Glutamatergic neuron (in vitro differentiated cells): ENCODE data around the gene ACAP2. TPM values are rescaled to one million over a fixed set of nuclear protein-coding genes. Genes with fewer than 3 reads are reported as not detected.

Experiments
- DNase-seq: peaks from one replicate; pipeline ENCODE4 v3.0.0; 2022
- H3K27ac Mint-ChIP-seq: one replicate; pipeline ENCODE4 v1.8.0; 2020; ENCODE audit warnings: mild to moderate bottlenecking, mixed read lengths, inconsistent platforms; ENCODE audit not compliant: unreplicated experiment
- H3K27me3 Mint-ChIP-seq: one replicate; pipeline ENCODE4 v1.8.0; 2020; ENCODE audit warnings: mild to moderate bottlenecking, moderate library complexity, mixed read lengths, inconsistent platforms; ENCODE audit not compliant: unreplicated experiment
- H3K36me3 Mint-ChIP-seq: one replicate; pipeline ENCODE4 v1.8.0; 2020; ENCODE audit warnings: mild to moderate bottlenecking, mixed read lengths, inconsistent platforms; ENCODE audit not compliant: unreplicated experiment
- H3K4me1 Mint-ChIP-seq: one replicate; pipeline ENCODE4 v1.8.0; 2020; ENCODE audit warnings: mild to moderate bottlenecking, low read depth, mixed read lengths, inconsistent platforms; ENCODE audit not compliant: unreplicated experiment
- H3K4me3 Mint-ChIP-seq: one replicate; pipeline ENCODE4 v1.8.0; 2020; ENCODE audit warnings: mild to moderate bottlenecking, mixed read lengths, inconsistent platforms; ENCODE audit not compliant: unreplicated experiment
- H3K9me3 Mint-ChIP-seq: one replicate; pipeline ENCODE4 v1.8.0; 2020; ENCODE audit warnings: mild to moderate bottlenecking, moderate library complexity, mixed read lengths, inconsistent platforms; ENCODE audit not compliant: unreplicated experiment
- total RNA-seq: library from RNA; stranded (reverse); fragmentation: NEBNext Ultra II Directional; extraction: Animal tissue kit (Norgen Biotek cat#: 25700); gene quantifications from one replicate; pipeline ENCODE4 v1.2.1, GENCODE V29; 2021; ENCODE audit not compliant: unreplicated experiment
- TF ChIP-seq, protein P1 (sequence below): fragments of 200-600 bp; sonication (generic); IDR thresholded peaks from one replicate; pipeline ENCODE4 v1.5.0; 2021; ENCODE audit not compliant: partially characterized antibody, unreplicated experiment

ACAP2 gene
- total RNA-seq, 1 donor from 2014 or later = 60.9 TPM

- Mint-ChIP-seq H3K36me3 (no peaks in the 10 kb centered on the region), H3K4me3 (no peak overlapping the region), H3K4me1 (no peaks in the 10 kb centered on the region), H3K27ac (no peak overlapping the region), H3K9me3 (peaks cover 1% of the 10 kb centered on the region), H3K27me3 (no peaks in the 10 kb centered on the region)
- no peak for DNase-seq
- TF ChIP-seq, protein P1, sequence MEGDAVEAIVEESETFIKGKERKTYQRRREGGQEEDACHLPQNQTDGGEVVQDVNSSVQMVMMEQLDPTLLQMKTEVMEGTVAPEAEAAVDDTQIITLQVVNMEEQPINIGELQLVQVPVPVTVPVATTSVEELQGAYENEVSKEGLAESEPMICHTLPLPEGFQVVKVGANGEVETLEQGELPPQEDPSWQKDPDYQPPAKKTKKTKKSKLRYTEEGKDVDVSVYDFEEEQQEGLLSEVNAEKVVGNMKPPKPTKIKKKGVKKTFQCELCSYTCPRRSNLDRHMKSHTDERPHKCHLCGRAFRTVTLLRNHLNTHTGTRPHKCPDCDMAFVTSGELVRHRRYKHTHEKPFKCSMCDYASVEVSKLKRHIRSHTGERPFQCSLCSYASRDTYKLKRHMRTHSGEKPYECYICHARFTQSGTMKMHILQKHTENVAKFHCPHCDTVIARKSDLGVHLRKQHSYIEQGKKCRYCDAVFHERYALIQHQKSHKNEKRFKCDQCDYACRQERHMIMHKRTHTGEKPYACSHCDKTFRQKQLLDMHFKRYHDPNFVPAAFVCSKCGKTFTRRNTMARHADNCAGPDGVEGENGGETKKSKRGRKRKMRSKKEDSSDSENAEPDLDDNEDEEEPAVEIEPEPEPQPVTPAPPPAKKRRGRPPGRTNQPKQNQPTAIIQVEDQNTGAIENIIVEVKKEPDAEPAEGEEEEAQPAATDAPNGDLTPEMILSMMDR = no peak
Measured at GRCh38 chr3:195286115-195286872, 156.5 kb downstream of the ACAP2 start.

DNA sequence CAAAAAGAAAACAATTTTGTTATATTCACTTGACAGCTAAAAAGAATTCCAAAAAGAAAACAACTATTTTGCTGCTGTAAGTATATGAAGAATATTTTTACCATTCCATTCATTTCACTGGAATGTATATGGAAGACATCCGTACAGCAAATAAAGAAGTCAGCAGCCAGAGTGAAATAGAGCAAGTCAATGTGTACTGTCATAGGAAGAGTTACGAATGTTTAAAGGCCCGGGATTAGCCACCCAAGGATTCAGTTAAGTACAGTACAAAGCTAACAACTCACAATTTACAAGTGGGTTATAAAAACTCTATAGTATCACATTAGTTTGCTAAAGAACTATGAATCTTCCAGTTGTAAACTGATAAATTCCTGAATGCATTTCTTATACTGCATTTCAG is 157.4 kb downstream of the ACAP2 start:
- no peak for DNase-seq
- Mint-ChIP-seq H3K27me3 (no peaks in the 10 kb centered on the region), H3K36me3 (no peaks in the 10 kb centered on the region), H3K27ac (no peak overlapping the region), H3K9me3 (peaks cover 1% of the 10 kb centered on the region), H3K4me1 (no peaks in the 10 kb centered on the region), H3K4me3 (no peak overlapping the region)
- TF ChIP-seq, protein P1 = no peak

DNA sequence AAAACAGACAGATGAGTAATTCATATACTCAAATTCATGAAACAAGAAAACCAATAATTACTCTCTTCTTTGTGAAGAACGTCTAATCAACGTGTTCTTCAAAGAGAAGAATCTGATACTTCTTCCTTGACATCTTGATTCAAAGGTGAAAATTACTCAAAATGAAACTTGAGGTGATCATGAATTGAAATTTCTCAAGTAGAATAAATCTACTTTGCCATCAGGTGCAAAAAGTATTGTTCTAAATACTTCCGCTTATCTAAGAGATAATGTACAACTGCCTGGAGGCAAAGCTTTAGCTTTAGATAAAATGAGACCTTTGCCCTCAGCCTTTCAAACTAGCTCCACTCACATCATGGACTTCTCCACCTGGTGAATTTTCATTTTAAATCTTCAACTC is 158.0 kb downstream of the ACAP2 start:
- no peaks in the 10 kb centered on the region for H3K4me1 Mint-ChIP-seq
- DNase-seq = no peak
- H3K36me3 Mint-ChIP-seq = no peaks in the 10 kb centered on the region
- no peak overlapping the region for H3K4me3 Mint-ChIP-seq
- TF ChIP-seq, protein P1 = no peak
- no peak overlapping the region for H3K27ac Mint-ChIP-seq
- H3K9me3 Mint-ChIP-seq = no peaks in the 10 kb centered on the region
- no peaks in the 10 kb centered on the region for H3K27me3 Mint-ChIP-seq

- Mint-ChIP-seq H3K27ac (no peak overlapping the region), H3K4me3 (no peak overlapping the region), H3K36me3 (no peaks in the 10 kb centered on the region), H3K27me3 (no peaks in the 10 kb centered on the region), H3K9me3 (no peaks in the 10 kb centered on the region), H3K4me1 (no peaks in the 10 kb centered on the region)
- DNase-seq = no peak
- TF ChIP-seq, protein P1 = no peak
Measured at GRCh38 chr3:195282961-195283360, 159.9 kb downstream of the ACAP2 start.

DNA sequence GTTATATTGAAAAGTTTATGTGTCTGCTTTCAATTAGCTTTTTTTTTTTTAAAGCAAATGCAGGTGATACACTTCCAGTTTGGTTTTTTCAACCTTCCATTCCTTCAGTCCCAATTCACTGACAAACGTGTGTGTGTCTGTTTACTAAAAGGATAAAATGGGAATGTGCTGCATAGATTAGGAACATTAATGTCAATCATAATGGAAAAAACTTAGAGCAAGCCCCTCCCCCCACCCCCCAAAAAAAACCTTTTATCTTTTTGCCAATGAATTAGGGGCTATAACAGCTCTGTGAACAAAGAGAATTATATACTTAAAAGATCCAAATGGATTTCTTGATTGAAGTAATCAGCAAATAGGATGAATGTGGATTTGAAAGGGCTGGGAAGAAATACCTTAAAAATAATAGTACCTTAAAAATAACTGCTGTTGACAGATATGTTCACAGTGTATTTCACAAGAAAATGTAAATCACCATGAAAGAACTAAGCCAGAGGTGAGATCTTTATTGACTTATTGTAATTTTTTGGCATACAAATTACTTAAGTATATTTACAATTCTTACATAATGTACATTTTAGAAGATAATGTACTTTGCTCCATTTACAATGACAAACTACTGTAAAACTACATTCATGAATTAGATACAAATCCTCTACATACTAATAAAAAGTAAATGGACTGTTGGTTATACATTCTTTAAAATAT is 168.4 kb downstream of the ACAP2 start:
- H3K9me3 Mint-ChIP-seq = peaks cover 7% of the 10 kb centered on the region
- H3K4me3 Mint-ChIP-seq = no peak overlapping the region
- H3K4me1 Mint-ChIP-seq = peaks cover 7% of the 10 kb centered on the region
- no peak for DNase-seq
- no peaks in the 10 kb centered on the region for H3K36me3 Mint-ChIP-seq
- TF ChIP-seq, protein P1 = no peak
- H3K27me3 Mint-ChIP-seq = peaks cover 5% of the 10 kb centered on the region
- no peak overlapping the region for H3K27ac Mint-ChIP-seq
